ENCODE data around the gene RNF220. TPM values are rescaled to one million over a fixed set of nuclear protein-coding genes. Genes with fewer than 3 reads are reported as not detected.
A peak's percentile ranks its signal among the peaks of the same experiment; 100 is the strongest.

Gene RNF220
- total RNA-seq, 6 experiments from 2014 or later, result 19.2 to 57.9 (median 23.0) TPM

DNA sequence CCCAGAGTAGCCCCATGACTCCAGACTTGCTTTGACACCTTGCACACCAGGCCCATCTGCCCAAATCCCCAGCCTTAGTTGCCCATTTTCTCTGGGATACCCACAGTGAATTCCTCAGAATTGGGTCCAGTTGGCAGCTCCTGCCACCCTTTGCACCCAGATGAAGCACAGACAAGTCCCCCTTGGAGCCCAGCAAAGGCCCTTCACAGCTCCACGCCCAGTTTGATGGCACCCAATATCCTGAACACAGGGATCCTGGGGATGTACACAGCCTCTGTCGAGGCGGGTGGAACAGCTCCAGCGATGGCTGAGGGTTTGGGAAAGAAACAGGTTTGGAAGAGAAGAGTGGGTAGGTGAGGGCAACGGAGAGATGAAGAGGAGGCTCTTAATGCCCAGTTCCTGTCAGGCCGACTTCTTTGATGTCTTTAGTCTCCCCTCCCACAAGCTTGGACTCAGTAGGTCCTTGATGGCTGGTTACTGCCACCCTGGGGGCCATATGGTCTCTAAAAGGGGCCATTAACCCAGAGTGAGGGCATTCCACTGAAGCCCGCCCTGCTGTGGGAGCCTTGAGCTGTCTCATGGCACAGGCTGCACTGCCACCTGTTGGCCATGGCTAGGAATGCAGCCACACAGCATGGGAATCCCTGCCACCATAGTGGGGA is 247.5 kb downstream of the RNF220 start:
- no peaks in the 10 kb centered on the region for H3K9me3 ChIP-seq
- H3K4me3 ChIP-seq, result no peak overlapping the region
- no peaks in the 10 kb centered on the region for H3K4me1 ChIP-seq
- peaks cover 0 to 33% (median 20%) of the 10 kb centered on the region in 4 donors for H3K36me3 ChIP-seq
- no peaks in the 10 kb centered on the region for H3K27me3 ChIP-seq
- 19% methylated on average over 2 of the region's 7 CpGs for WGBS (ENCODE audit: insufficient coverage, low coverage, low lambda C conversion rate, missing lambda C conversion rate)
- intact Hi-C loops (cut with DNase I), result loop anchor here (5.0 kb wide), 1 partner anchor 40 kb away; no protein-coding TSS in a partner anchor
- ATAC-seq (peak; percentile 83 to 88 (median 88)), DNase-seq (peak; percentile 76 to 83 (median 77))
- TF ChIP-seq, protein P1, sequence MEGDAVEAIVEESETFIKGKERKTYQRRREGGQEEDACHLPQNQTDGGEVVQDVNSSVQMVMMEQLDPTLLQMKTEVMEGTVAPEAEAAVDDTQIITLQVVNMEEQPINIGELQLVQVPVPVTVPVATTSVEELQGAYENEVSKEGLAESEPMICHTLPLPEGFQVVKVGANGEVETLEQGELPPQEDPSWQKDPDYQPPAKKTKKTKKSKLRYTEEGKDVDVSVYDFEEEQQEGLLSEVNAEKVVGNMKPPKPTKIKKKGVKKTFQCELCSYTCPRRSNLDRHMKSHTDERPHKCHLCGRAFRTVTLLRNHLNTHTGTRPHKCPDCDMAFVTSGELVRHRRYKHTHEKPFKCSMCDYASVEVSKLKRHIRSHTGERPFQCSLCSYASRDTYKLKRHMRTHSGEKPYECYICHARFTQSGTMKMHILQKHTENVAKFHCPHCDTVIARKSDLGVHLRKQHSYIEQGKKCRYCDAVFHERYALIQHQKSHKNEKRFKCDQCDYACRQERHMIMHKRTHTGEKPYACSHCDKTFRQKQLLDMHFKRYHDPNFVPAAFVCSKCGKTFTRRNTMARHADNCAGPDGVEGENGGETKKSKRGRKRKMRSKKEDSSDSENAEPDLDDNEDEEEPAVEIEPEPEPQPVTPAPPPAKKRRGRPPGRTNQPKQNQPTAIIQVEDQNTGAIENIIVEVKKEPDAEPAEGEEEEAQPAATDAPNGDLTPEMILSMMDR (IDR thresholded peaks at IDR 0.05), result peak; percentile 91 to 97 (median 94)
- no peak for TF ChIP-seq POLR2A (IDR thresholded peaks at IDR 0.05)
- no peak overlapping the region for H3K27ac ChIP-seq

DNA sequence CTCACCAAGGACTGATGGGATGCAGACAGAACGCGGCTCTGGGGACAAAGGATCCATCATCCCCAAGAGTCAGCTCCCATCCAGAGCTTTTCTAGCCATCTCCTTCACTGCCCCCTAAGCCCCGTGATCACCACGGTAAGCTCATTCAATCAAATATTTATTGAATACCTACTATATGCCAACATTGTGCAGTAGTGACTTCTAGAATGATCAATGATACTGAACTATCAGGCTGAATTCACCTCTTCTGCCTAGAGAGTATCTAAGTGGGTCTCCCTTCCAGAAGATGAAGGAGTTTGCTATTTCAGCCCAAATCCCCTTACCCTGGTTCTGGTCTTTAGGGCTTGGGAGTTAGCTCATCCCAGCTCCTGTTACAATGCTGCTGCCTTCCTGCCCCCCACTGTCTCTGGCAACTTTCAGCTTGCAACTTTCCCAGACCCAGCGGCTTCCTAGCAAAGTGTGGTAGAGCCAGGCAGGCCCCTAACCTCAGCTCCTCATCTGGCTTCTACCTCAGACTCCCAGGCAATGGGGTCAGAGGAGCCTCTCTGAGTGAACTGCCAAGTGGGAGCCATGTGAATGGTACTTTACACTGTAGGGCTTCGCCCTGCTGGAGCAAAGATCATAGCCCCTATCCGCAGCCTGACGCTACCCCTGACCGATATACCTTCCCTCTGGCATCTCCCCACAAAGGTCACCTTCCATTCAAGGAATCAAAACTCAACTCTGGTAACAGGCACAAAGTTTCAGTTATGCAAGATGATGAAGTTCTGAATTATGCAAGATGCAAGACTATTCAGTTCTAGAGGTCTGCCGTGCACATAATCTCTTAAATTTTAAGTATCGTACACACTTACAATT is 248.3 kb downstream of the RNF220 start:
- intact Hi-C loops (cut with DNase I), result loop anchor here (5.0 kb wide), 1 partner anchor 41 kb away; no protein-coding TSS in a partner anchor
- no peak for TF ChIP-seq POLR2A (IDR thresholded peaks at IDR 0.05)
- TF ChIP-seq, protein P1 (IDR thresholded peaks at IDR 0.05), result no peak

DNA sequence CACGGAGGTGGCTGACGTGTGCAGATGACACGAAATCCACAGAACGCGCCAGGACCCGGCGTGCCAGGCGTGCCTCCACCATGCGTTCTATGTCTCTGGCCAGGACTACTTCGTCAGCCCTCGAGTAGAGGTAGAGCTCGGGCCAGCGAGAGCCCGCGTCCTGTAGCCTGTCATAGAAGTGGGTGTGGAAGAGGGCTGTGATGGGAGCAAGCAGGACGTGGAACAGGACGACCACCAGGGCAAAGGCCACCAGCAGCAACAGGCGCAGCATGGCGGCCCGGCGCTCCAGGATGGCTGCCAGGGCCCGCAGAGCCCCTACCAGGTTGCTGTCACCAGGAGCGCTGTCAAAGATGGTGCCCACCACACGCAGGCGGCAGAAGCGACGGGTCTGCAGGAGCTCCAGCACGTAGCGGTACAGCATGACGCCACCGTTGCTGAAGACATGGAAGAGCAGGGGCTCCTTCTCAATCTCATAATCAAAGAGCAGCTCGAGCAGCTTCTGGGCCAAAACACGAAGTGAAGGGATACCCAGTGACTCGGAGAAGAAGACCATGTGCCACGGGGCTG is 249.6 kb downstream of the RNF220 start:
- no peaks in the 10 kb centered on the region for H3K9me3 ChIP-seq
- H3K36me3 ChIP-seq, result peaks cover 0 to 26% (median 14%) of the 10 kb centered on the region in 4 donors
- H3K27me3 ChIP-seq, result no peaks in the 10 kb centered on the region
- no peak overlapping the region for H3K27ac ChIP-seq
- H3K4me1 ChIP-seq, result peaks cover 0 to 8% (median under 1%) of the 10 kb centered on the region in 4 donors
- intact Hi-C loops (cut with DNase I), result loop anchor here (5.0 kb wide), 1 partner anchor 42 kb away; no protein-coding TSS in a partner anchor
- peak in 1 of 3 donors; percentile 53 for DNase-seq
- ATAC-seq, result no peak
- no peak overlapping the region for H3K4me3 ChIP-seq
- 87% methylated on average over 7 of the region's 35 CpGs for WGBS (ENCODE audit: insufficient coverage, low coverage, low lambda C conversion rate, missing lambda C conversion rate)
- no peak for TF ChIP-seq POLR2A (IDR thresholded peaks at IDR 0.05)
- TF ChIP-seq, protein P1 (IDR thresholded peaks at IDR 0.05), result no peak

More for the DNA sequence above, 248.3 kb downstream of the RNF220 start:
- no peak overlapping the region for H3K4me3 ChIP-seq
- WGBS (ENCODE audit: insufficient coverage, low coverage, low lambda C conversion rate, missing lambda C conversion rate), result 25% methylated on average over 10 of the region's 11 CpGs
- H3K9me3 ChIP-seq, result no peaks in the 10 kb centered on the region
- H3K36me3 ChIP-seq, result peaks cover 0 to 33% (median 16%) of the 10 kb centered on the region in 4 donors
- no peaks in the 10 kb centered on the region for H3K27me3 ChIP-seq
- ATAC-seq (no peak), DNase-seq (peak in 1 of 3 donors; percentile 11)
- no peak overlapping the region for H3K27ac ChIP-seq
- H3K4me1 ChIP-seq, result no peaks in the 10 kb centered on the region

DNA sequence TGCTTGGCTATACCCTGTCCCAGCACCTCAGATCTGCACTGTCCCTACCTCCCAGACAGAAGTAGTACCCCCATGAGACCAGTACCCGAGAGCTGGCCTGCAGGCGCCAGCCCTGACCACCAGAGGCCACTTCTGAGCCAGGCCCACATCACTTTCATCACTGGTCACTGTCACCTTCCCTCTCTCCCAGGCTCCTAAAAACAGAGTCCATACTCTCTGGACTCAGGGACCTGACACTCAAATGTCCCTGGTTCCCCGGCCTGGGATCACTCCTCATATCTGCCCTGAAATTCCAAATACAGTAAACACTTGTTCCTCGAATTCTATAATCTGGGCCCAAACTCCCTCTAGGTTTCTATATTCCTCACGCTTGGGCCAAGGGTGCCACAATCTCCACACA is 250.6 kb downstream of the RNF220 start:
- Histone ChIP-seq H3K4me1 (peaks cover 0 to 15% (median 4%) of the 10 kb centered on the region in 4 donors), H3K9me3 (no peaks in the 10 kb centered on the region), H3K4me3 (no peak overlapping the region), H3K36me3 (peaks cover 0 to 22% (median 12%) of the 10 kb centered on the region in 4 donors), H3K27ac (peak overlapping the region in 1 of 3 donors; percentile 13), H3K27me3 (no peaks in the 10 kb centered on the region)
- DNase-seq (peak in 1 of 3 donors; percentile 56), ATAC-seq (peak; percentile 63 to 69 (median 64))
- intact Hi-C loops (cut with DNase I), result no loop called here
- WGBS (ENCODE audit: insufficient coverage, low coverage, low lambda C conversion rate, missing lambda C conversion rate), result 55% methylated on average over 3 of the region's 5 CpGs
- TF ChIP-seq, protein P1 (IDR thresholded peaks at IDR 0.05), result peak; percentile 72 to 80 (median 73)
- TF ChIP-seq POLR2A (IDR thresholded peaks at IDR 0.05), result no peak
